ENCODE results near the gene SLC44A4. TPM values are rescaled to one million over a fixed set of nuclear protein-coding genes. Genes with fewer than 3 reads are reported as not detected.
"Not testable (repeated sequence)": the region's sequence is repeated elsewhere in the genome, so short reads cannot be mapped to it uniquely, and the experiment has no call there.

SLC44A4 gene
- total and polyA plus RNA-seq, 2 donors = 3.3 to 4.2 TPM

DNA sequence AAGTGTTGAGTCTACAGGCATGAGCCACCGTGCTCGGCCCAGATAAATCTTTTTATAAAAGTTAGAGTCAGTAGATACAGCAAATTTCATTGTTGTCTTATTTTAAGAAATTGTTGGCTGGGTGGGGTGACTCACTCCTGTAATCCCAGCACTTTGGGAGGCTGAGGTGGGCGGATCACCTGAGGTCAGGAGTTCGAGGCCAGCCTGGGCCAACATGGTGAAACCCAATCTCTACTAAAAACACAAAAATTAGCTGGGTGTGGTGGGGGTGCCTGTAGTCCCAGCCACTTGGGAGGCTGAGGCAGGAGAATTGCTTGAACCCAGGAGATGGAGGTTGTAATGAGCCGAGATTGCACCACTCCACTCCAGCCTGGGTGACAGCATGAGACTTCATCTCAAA is 29.5 kb upstream of the SLC44A4 start:
- H3K27ac ChIP-seq (ENCODE audit: low read depth); H3K36me3 ChIP-seq (ENCODE audit: insufficient read depth); H3K4me3 ChIP-seq (ENCODE audit: low read depth, low read length); H3K4me1 ChIP-seq (ENCODE audit: insufficient read depth); DNase-seq (ENCODE audit: extremely low spot score): not testable (repeated sequence)
- 87% methylated on average over 5 of the region's 5 CpGs for WGBS

DNA sequence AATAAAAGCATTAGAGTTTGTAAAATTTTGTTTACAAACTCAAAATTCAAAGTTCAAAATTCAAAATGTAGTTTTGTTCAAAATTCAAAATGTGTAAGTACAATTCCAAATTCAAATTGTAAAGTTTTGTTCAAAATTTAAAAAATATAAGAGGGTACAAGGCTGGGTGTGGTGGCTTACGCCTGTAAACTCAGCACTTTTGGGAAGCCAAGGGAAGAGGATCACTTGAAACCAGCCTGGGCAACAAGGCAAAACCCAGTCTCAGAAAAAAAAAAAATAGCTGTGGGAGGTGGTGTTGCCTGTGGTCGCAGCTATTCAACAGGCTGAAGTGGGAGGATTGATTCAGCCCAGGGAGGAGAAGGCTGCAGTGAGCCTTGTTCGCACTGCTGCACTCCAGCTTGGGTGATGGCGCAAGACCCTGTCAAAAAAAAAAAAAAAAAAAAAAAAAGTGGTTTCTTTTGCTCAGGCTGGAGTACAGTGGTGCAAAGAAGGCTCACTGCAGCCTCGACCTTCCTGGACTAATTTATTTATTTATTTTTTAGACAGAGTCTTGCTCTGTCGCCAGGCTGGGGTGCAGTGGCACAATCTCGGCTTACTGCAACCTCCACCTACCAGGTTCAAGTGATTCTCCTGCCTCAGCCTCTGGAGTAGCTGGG is 28.5 kb upstream of the SLC44A4 start:
- WGBS = 59% methylated on average over 7 of the region's 7 CpGs
- Histone ChIP-seq H3K4me3 (ENCODE audit: low read depth, low read length) (no peak overlapping the region), H3K4me1 (ENCODE audit: insufficient read depth) (no peaks in the 10 kb centered on the region), H3K27ac (ENCODE audit: low read depth) (no peak overlapping the region), H3K36me3 (ENCODE audit: insufficient read depth) (no peaks in the 10 kb centered on the region)
- DNase-seq (ENCODE audit: extremely low spot score) = no peak

DNA sequence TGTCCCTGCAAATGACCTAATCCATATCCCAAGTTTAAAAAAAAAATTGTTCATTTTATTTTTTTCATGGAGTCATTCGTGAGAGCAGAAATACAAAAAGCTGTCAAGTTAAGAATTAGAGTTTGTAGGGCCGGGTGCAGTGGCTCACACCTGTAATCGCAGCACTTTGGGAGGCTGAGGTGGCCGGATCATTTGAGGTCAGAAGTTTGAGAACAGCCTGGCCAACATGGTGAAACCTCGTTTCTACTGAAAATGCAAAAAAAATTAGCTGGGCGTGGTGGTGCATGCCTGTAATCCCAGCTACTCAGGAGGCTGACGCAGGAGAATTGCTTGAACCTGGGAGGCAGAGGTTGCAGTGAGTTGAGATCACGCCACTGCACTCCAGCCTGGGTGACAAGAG is 27.9 kb upstream of the SLC44A4 start:
- not testable (repeated sequence) for H3K4me3 ChIP-seq (ENCODE audit: low read depth, low read length); DNase-seq (ENCODE audit: extremely low spot score)

DNA sequence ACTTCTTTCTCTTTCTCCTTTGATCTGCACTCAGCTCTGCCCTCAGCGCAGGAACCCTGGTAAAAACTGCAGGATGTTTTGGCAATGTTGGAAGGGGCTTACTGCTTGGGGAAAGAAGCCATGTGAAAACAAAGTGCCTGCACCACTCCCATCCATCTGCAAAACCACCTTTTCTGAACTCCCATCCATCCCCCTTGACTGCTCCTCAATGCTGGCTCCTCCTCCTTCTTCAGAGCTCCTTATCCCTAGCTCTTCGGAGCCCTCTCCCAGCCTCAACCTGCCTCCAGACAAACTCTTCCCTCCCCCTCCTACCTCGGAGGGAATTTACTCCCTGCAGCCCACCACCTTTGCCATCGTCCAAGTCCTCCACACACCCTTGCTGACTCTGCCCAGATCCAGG is 27.3 kb upstream of the SLC44A4 start:
- Histone ChIP-seq H3K27ac (ENCODE audit: low read depth) (no peak overlapping the region), H3K4me1 (ENCODE audit: insufficient read depth) (no peaks in the 10 kb centered on the region), H3K36me3 (ENCODE audit: insufficient read depth) (no peaks in the 10 kb centered on the region), H3K4me3 (ENCODE audit: low read depth, low read length) (no peak overlapping the region)
- 27% methylated on average over 4 of the region's 4 CpGs for WGBS
- no peak for DNase-seq (ENCODE audit: extremely low spot score)

More for the DNA sequence above, 27.9 kb upstream of the SLC44A4 start:
- not testable (repeated sequence) for H3K27ac ChIP-seq (ENCODE audit: low read depth); H3K36me3 ChIP-seq (ENCODE audit: insufficient read depth); H3K4me1 ChIP-seq (ENCODE audit: insufficient read depth)
- WGBS = 79% methylated on average over 8 of the region's 8 CpGs

DNA sequence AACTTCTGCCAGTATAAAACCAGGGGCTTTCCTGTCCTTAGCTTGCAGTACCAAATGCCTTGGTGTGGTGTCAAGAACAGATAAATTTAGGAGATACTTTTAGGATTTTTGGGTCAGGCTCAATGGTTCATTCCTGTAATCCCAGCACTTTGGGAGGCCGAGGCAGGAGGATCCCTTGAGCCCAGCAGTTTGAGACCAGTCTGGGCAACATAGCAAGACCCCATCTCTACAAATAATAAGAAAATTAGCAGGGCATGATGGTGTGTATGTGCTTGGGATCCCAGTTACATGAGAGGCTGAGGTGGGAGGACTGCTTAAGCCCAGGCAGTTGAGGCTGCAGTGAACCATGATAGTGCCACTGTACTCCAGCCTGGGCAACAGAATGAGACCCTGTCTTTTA is 26.2 kb upstream of the SLC44A4 start:
- DNase-seq (ENCODE audit: extremely low spot score) = no peak
- H3K4me3 ChIP-seq (ENCODE audit: low read depth, low read length) = no peak overlapping the region
- no peaks in the 10 kb centered on the region for H3K4me1 ChIP-seq (ENCODE audit: insufficient read depth)
- 92% methylated on average over 1 of the region's 1 CpG for WGBS
- H3K27ac ChIP-seq (ENCODE audit: low read depth) = no peak overlapping the region
- no peaks in the 10 kb centered on the region for H3K36me3 ChIP-seq (ENCODE audit: insufficient read depth)

DNA sequence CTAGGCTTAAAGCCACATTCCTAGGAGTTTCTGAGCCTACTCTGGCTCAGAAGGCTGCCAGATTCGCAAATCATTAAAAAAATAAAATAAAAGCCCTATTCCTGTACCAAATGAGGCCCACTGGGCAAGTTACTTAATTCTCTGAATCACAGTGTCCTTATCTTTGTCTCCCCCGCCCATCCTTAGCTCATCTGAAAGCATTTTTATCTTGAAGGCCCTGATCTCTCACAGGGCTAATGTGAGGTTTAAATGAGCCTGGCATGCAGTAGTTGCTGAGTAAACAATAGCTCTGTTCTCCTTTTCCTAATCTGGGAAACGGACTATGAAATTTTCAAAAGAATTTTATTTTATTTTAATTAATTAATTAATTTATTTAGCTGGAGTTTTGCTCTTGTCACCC is 25.2 kb upstream of the SLC44A4 start:
- no peak overlapping the region for H3K27ac ChIP-seq (ENCODE audit: low read depth)
- H3K4me3 ChIP-seq (ENCODE audit: low read depth, low read length) = no peak overlapping the region
- H3K4me1 ChIP-seq (ENCODE audit: insufficient read depth) = no peaks in the 10 kb centered on the region
- DNase-seq (ENCODE audit: extremely low spot score) = no peak
- 45% methylated on average over 3 of the region's 3 CpGs for WGBS
- no peaks in the 10 kb centered on the region for H3K36me3 ChIP-seq (ENCODE audit: insufficient read depth)

DNA sequence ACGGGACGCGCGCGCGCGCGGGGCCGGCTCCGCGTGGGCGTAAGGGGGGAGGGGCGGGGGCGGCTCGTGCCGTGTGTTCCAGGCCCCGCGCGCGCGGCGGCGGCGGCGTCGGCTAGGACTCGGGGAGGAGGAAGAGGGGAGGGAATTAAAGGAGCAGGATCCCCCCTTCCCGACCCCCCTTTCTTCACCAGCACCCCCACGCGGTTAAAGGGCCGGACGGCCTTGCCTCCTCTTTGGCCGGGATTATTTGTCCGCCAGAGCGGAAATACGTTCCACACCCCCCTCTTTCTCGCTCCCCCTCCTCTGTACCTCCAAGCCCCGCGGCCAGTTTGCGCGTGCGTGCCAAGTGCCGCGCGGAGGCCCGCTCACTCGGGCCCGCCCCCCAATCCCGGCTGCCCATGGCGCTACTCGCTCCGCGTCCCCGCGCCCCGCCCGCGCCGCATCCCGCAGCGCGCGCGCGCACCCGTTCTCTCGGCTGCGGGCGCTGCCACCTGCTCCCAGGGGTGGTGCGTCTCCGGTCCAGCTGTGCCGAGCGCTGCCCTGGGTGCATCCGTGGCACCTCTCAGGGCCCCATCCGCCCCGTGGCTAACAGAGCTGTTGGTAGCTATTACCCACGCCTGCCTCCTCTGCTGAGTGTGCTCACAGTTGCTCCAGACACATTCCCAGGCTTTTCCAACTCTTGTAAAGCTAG is 23.3 kb upstream of the SLC44A4 start, which contains the start of gene ZBTB12:
ZBTB12 (minus strand) TSS at position 134 of the 691 bp plus-strand sequence. CDS start 781 bp downstream, outside the sequence.
- Histone ChIP-seq H3K4me1 (ENCODE audit: insufficient read depth) (no peaks in the 10 kb centered on the region), H3K27ac (ENCODE audit: low read depth) (peak within 1 kb of the TSS; percentile 39), H3K4me3 (ENCODE audit: low read depth, low read length) (peak within 1 kb of the TSS; percentile 86), H3K36me3 (ENCODE audit: insufficient read depth) (no peaks in the 10 kb centered on the region)
- peak; percentile 97 for DNase-seq (ENCODE audit: extremely low spot score)
- WGBS = 0% methylated on average over 76 of the region's 77 CpGs

DNA sequence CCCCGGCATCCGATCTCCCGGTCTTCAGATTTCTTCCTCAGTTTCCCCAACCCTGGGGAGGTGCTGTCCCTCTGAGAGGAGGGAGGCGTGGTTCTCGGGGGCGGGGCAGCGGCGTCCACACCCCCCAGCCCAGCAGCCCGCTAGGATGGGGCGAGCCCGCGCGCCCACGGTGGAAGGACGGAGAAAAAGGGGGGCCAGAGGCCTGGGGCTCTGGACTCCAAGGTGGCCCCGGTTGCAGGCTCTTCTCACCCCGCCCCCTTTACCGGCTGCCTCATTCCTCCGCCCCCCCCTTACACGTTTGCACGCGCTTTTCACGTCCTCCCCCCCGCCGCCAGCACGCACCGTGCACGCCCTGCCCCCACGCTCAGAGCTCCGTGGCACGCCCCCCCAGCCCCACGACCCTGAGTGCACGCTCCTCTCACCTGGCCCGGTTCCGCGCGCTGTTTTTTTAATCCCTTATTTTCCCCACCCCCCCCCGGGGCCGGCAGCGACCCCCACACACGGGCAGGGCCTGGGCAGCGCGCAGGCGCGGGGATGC is 22.7 kb upstream of the SLC44A4 start:
- Histone ChIP-seq H3K4me3 (ENCODE audit: low read depth, low read length) (peak overlapping the region; percentile 86), H3K4me1 (ENCODE audit: insufficient read depth) (no peaks in the 10 kb centered on the region), H3K27ac (ENCODE audit: low read depth) (peak overlapping the region; percentile 39), H3K36me3 (ENCODE audit: insufficient read depth) (no peaks in the 10 kb centered on the region)
- no peak for DNase-seq (ENCODE audit: extremely low spot score)
- WGBS = under 1% methylated on average over 45 of the region's 45 CpGs

DNA sequence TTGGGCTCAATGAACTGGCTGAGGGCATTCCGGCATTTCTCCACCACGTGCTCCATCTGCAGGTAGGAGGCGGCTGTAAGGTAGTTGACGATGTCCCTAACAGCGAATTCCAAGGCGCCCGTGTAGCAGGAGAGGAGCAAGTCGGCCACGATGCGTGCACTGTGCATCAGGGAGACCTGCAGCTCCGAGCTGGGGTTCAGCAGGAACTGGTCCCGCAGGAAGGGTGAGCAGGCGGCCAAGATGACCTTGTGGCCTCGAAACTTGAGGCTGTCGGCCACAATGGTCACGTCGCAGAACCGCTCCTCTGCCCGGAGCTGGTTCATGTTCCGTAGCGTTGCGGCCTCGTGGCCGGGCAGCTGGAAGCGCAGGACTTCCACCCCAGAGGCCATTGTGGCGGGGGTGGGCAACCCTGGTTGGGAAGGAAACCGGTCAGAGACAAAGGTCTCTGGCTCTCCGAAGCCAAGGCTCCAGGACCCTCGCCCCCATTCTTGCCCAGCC is 22.2 kb upstream of the SLC44A4 start:
- Histone ChIP-seq H3K36me3 (ENCODE audit: insufficient read depth) (no peaks in the 10 kb centered on the region), H3K27ac (ENCODE audit: low read depth) (peak overlapping the region; percentile 39), H3K4me1 (ENCODE audit: insufficient read depth) (no peaks in the 10 kb centered on the region), H3K4me3 (ENCODE audit: low read depth, low read length) (peak overlapping the region; percentile 86)
- no peak for DNase-seq (ENCODE audit: extremely low spot score)
- WGBS = 28% methylated on average over 29 of the region's 29 CpGs

DNA sequence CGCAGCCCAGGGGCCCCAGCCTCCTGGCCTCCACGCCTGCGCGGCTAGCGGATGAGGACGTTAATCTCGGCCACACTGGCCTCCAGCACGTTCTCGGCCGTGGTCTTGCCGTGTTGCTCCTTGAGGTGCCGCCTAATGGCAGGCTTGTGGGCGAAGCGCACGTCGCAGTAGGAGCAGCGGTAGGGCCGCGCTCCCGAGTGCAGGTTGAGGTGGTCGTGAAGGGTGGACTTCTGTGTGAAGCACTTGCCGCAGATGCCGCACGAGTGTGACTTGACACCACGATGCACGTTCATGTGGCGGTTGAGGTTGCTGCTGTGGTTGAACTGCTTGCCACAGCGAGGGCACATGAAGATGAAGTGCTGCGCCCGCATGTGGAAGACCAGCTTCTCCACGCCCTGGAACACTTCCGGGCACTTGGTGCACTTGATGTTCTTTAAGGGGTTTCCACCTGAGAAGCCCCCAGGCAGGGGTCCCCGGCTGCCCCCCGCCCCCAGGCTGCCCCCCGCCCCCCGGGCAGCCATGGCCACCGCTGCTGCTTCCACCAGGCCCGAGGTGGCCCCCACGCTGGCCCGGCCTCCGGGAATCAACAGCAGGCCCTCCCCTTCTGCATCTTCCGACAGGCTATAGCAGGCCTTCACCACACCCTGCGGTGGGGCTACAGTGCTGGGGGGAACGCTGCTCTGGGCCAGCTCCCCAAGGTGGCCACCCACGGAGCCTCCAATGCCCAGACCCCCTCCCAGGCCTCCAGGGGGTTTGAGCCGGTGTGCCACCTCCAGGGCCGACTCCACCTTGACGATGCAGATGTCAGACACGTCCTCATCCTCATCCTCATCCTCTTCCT is 21.3 kb upstream of the SLC44A4 start:
- no peaks in the 10 kb centered on the region for H3K36me3 ChIP-seq (ENCODE audit: insufficient read depth)
- H3K4me1 ChIP-seq (ENCODE audit: insufficient read depth) = no peaks in the 10 kb centered on the region
- DNase-seq (ENCODE audit: extremely low spot score) = no peak
- no peak overlapping the region for H3K4me3 ChIP-seq (ENCODE audit: low read depth, low read length)
- WGBS = 81% methylated on average over 49 of the region's 49 CpGs
- no peak overlapping the region for H3K27ac ChIP-seq (ENCODE audit: low read depth)

DNA sequence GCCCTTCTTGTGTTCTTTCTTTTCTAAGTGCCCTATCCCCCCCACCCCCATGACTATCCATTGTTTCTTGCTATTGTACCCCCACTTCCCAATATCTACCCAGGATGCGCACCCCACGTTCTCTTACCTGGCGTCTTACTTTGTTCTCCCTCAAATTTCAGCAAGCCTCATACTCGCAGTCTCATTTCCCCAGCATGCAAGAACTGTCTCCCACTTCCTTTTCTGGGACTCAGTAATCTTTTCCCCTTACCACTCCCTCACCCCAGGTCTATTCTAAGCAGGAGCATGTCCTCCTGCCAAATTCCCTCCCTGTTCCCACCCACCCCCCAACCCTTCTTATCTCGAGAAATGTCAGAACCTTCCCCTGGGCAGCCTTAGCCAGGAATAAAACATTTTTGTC is 20.4 kb upstream of the SLC44A4 start:
- Histone ChIP-seq H3K4me1 (ENCODE audit: insufficient read depth) (no peaks in the 10 kb centered on the region), H3K27ac (ENCODE audit: low read depth) (no peak overlapping the region), H3K36me3 (ENCODE audit: insufficient read depth) (no peaks in the 10 kb centered on the region), H3K4me3 (ENCODE audit: low read depth, low read length) (no peak overlapping the region)
- WGBS = 62% methylated on average over 5 of the region's 5 CpGs
- no peak for DNase-seq (ENCODE audit: extremely low spot score)

DNA sequence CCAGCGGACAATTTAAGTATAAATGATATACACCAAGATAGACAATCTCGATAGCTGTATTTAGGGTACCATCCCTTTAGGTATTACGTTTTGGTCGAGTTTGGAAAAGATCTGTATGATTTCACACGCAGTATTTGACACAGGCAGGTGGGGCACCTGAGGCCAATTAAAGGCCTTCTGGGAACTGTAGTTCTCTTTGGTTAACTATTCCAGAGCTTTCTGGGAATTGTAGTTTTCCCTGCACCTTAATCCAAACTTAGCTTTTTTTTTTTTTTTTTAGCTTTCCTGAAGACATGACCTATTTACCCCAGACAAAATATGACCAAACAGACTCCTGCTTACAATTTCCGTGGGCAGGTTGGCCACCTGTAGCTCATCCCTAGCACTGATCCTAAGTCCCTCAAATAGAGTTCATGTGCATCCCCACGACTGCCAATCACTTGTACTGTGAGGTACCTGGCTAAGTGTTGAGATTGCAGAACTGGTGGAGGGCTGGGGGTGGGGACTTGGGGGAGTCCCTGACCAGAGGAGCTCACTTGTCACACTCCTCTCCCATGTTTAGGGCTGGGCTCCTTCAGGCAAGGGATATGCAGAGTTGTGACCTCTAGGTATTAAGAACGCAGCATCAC is 19.7 kb upstream of the SLC44A4 start:
- Histone ChIP-seq H3K27ac (ENCODE audit: low read depth) (no peak overlapping the region), H3K4me3 (ENCODE audit: low read depth, low read length) (peak overlapping the region; percentile 99), H3K4me1 (ENCODE audit: insufficient read depth) (no peaks in the 10 kb centered on the region), H3K36me3 (ENCODE audit: insufficient read depth) (no peaks in the 10 kb centered on the region)
- no peak for DNase-seq (ENCODE audit: extremely low spot score)
- 16% methylated on average over 8 of the region's 8 CpGs for WGBS

Data from urinary bladder (tissue), 4 donors.